Karpas-422 (cell line): ENCODE results near the gene LOXHD1. TPM values are rescaled to one million over a fixed set of nuclear protein-coding genes. Genes with fewer than 3 reads are reported as not detected.

ENCODE experiments used
- DNase-seq: peaks from one replicate; pipeline ENCODE4 v3.0.0-alpha.2; 2015
- H2AFZ ChIP-seq: fragments of 200-600 bp; sonication (generic); 2 replicates; pipeline ENCODE4 v1.6.1; 2014; ENCODE audit warnings: antibody characterized with exemption, low read length, mixed read lengths
- H3K27ac ChIP-seq: fragments of 200-600 bp; sonication (generic); 2 replicates; pipeline ENCODE4 v1.5.1; 2014; ENCODE audit warnings: mild to moderate bottlenecking, low read length, moderate library complexity
- H3K27me3 ChIP-seq: fragments of 200-600 bp; sonication (generic); 2 replicates; pipeline ENCODE4 v1.6.1; 2014; ENCODE audit warnings: low read length, mixed read lengths
- H3K36me3 ChIP-seq: fragments of 200-600 bp; sonication (generic); 2 replicates; pipeline ENCODE4 v1.6.1; 2014; ENCODE audit warnings: low read length, mixed read lengths; ENCODE audit not compliant: insufficient read depth
- H3K4me1 ChIP-seq: fragments of 200-600 bp; sonication (generic); 2 replicates; pipeline ENCODE4 v1.6.1; 2014; ENCODE audit warnings: mild to moderate bottlenecking, low read length, mixed read lengths
- H3K4me2 ChIP-seq: fragments of 200-600 bp; sonication (generic); 2 replicates; pipeline ENCODE4 v1.6.1; 2014; ENCODE audit warnings: low read length, low read depth, mild to moderate bottlenecking; ENCODE audit not compliant: poor library complexity, severe bottlenecking
- H3K4me3 ChIP-seq: fragments of 200-600 bp; sonication (generic); 2 replicates; pipeline ENCODE4 v1.5.1; 2014; ENCODE audit warnings: mild to moderate bottlenecking, antibody characterized with exemption, low read length, mixed read lengths
- H3K79me2 ChIP-seq: fragments of 200-600 bp; sonication (generic); 2 replicates; pipeline ENCODE4 v1.6.1; 2014; ENCODE audit warnings: mild to moderate bottlenecking, low read length, mixed read lengths
- H3K9ac ChIP-seq: fragments of 200-600 bp; sonication (generic); 2 replicates; pipeline ENCODE4 v1.6.0; 2014; ENCODE audit warnings: low read length
- H3K9me2 ChIP-seq: fragments of 200-600 bp; sonication (generic), shearing (Covaris generic); replicated peaks from 2 replicates; pipeline ENCODE4 v1.6.0; 2014; ENCODE audit warnings: mild to moderate bottlenecking, low read length, moderate library complexity; ENCODE audit not compliant: insufficient read depth
- H3K9me3 ChIP-seq: fragments of 300-700, 200-600 bp; sonication (generic); 2 replicates; pipeline ENCODE4 v1.6.1; 2014; ENCODE audit warnings: low read length, mixed read lengths
- H4K20me1 ChIP-seq: fragments of 200-600 bp; sonication (generic); 2 replicates; pipeline ENCODE4 v1.6.1; 2014; ENCODE audit warnings: mild to moderate bottlenecking, antibody characterized with exemption, low read length, low read depth; ENCODE audit not compliant: insufficient read depth
- total RNA-seq: library from RNA; depleted of rRNA; stranded (reverse); fragments of >200 nt; shearing (Covaris generic); gene quantifications from 2 replicates; pipeline ENCODE4 v1.2.3, GENCODE V29; 2014; ENCODE audit warnings: low replicate concordance

LOXHD1 gene
- total RNA-seq, 1 experiment from 2014 or later = not detected

- DNase-seq = no peak
- H3K9ac ChIP-seq = no peak overlapping the region
- H3K36me3 ChIP-seq = no peaks in the 10 kb centered on the region
- H4K20me1 ChIP-seq = no peaks in the 10 kb centered on the region
- no peaks in the 10 kb centered on the region for H3K9me2 ChIP-seq
- H3K4me1 ChIP-seq = no peaks in the 10 kb centered on the region
- H3K4me2 ChIP-seq = no peak overlapping the region
- H3K27me3 ChIP-seq = no peaks in the 10 kb centered on the region
- no peak overlapping the region for H2AFZ ChIP-seq
- H3K9me3 ChIP-seq = no peaks in the 10 kb centered on the region
- H3K4me3 ChIP-seq = no peak overlapping the region
- no peak overlapping the region for H3K27ac ChIP-seq
- H3K79me2 ChIP-seq = no peaks in the 10 kb centered on the region
Measured at GRCh38 chr18:46555213-46555612, 101.8 kb downstream of the LOXHD1 start.

- no peaks in the 10 kb centered on the region for H4K20me1 ChIP-seq
Measured at GRCh38 chr18:46554406-46555080, 102.5 kb downstream of the LOXHD1 start.

GRCh38 chr18:46550609-46551008, 106.4 kb downstream of the LOXHD1 start:
- no peaks in the 10 kb centered on the region for H3K79me2 ChIP-seq
- no peak for DNase-seq
- no peak overlapping the region for H3K9ac ChIP-seq
- no peak overlapping the region for H3K4me3 ChIP-seq
- no peaks in the 10 kb centered on the region for H3K36me3 ChIP-seq
- no peaks in the 10 kb centered on the region for H3K4me1 ChIP-seq
- H2AFZ ChIP-seq = no peak overlapping the region
- H3K27ac ChIP-seq = no peak overlapping the region
- H3K9me3 ChIP-seq = no peaks in the 10 kb centered on the region
- H3K9me2 ChIP-seq = no peaks in the 10 kb centered on the region
- H4K20me1 ChIP-seq = no peaks in the 10 kb centered on the region
- no peaks in the 10 kb centered on the region for H3K27me3 ChIP-seq
- H3K4me2 ChIP-seq = no peak overlapping the region

More at GRCh38 chr18:46554406-46555080, 102.5 kb downstream of the LOXHD1 start:
- H3K9ac ChIP-seq = no peak overlapping the region
- no peaks in the 10 kb centered on the region for H3K36me3 ChIP-seq
- H2AFZ ChIP-seq = no peak overlapping the region
- H3K79me2 ChIP-seq = no peaks in the 10 kb centered on the region
- DNase-seq = no peak
- H3K4me3 ChIP-seq = no peak overlapping the region
- no peaks in the 10 kb centered on the region for H3K27me3 ChIP-seq
- no peaks in the 10 kb centered on the region for H3K4me1 ChIP-seq
- no peaks in the 10 kb centered on the region for H3K9me2 ChIP-seq
- H3K9me3 ChIP-seq = no peaks in the 10 kb centered on the region
- no peak overlapping the region for H3K27ac ChIP-seq
- H3K4me2 ChIP-seq = no peak overlapping the region

GRCh38 chr18:46547520-46547919, 109.5 kb downstream of the LOXHD1 start:
- no peak overlapping the region for H2AFZ ChIP-seq
- H3K27me3 ChIP-seq = no peaks in the 10 kb centered on the region

GRCh38 chr18:46546111-46546640, 110.8 kb downstream of the LOXHD1 start:
- H3K27ac ChIP-seq = no peak overlapping the region
- no peak overlapping the region for H2AFZ ChIP-seq
- H3K27me3 ChIP-seq = no peaks in the 10 kb centered on the region
- no peaks in the 10 kb centered on the region for H3K36me3 ChIP-seq
- no peaks in the 10 kb centered on the region for H3K79me2 ChIP-seq
- no peaks in the 10 kb centered on the region for H3K9me3 ChIP-seq
- no peak overlapping the region for H3K4me3 ChIP-seq
- H3K9ac ChIP-seq = no peak overlapping the region
- H3K4me2 ChIP-seq = no peak overlapping the region
- H3K4me1 ChIP-seq = no peaks in the 10 kb centered on the region
- no peak for DNase-seq
- H3K9me2 ChIP-seq = no peaks in the 10 kb centered on the region
- H4K20me1 ChIP-seq = no peaks in the 10 kb centered on the region

More at GRCh38 chr18:46547520-46547919, 109.5 kb downstream of the LOXHD1 start:
- Histone ChIP-seq H3K4me1 (no peaks in the 10 kb centered on the region), H3K27ac (no peak overlapping the region), H3K4me3 (no peak overlapping the region), H3K9me2 (no peaks in the 10 kb centered on the region), H3K79me2 (no peaks in the 10 kb centered on the region), H3K36me3 (no peaks in the 10 kb centered on the region), H3K9ac (no peak overlapping the region), H4K20me1 (no peaks in the 10 kb centered on the region), H3K9me3 (no peaks in the 10 kb centered on the region), H3K4me2 (no peak overlapping the region)
- DNase-seq = no peak

- H4K20me1 ChIP-seq = no peaks in the 10 kb centered on the region
- no peak overlapping the region for H3K4me2 ChIP-seq
- H3K4me1 ChIP-seq = no peaks in the 10 kb centered on the region
- no peaks in the 10 kb centered on the region for H3K9me2 ChIP-seq
- no peak overlapping the region for H3K9ac ChIP-seq
- H3K27ac ChIP-seq = no peak overlapping the region
- H3K27me3 ChIP-seq = no peaks in the 10 kb centered on the region
- H3K79me2 ChIP-seq = no peaks in the 10 kb centered on the region
- H3K36me3 ChIP-seq = no peaks in the 10 kb centered on the region
- DNase-seq = no peak
- no peak overlapping the region for H2AFZ ChIP-seq
- no peaks in the 10 kb centered on the region for H3K9me3 ChIP-seq
- no peak overlapping the region for H3K4me3 ChIP-seq
Measured at GRCh38 chr18:46542545-46542944, 114.5 kb downstream of the LOXHD1 start.

GRCh38 chr18:46541626-46542189, 115.3 kb downstream of the LOXHD1 start:
- no peak overlapping the region for H3K27ac ChIP-seq
- no peak overlapping the region for H3K9ac ChIP-seq
- no peak overlapping the region for H3K4me2 ChIP-seq
- DNase-seq = no peak
- no peaks in the 10 kb centered on the region for H3K79me2 ChIP-seq
- H3K9me2 ChIP-seq = no peaks in the 10 kb centered on the region
- no peaks in the 10 kb centered on the region for H3K9me3 ChIP-seq
- H3K4me3 ChIP-seq = no peak overlapping the region
- no peaks in the 10 kb centered on the region for H3K27me3 ChIP-seq
- H3K4me1 ChIP-seq = no peaks in the 10 kb centered on the region
- H2AFZ ChIP-seq = no peak overlapping the region
- no peaks in the 10 kb centered on the region for H4K20me1 ChIP-seq
- H3K36me3 ChIP-seq = no peaks in the 10 kb centered on the region

- Histone ChIP-seq H3K27me3 (no peaks in the 10 kb centered on the region), H3K9me3 (no peaks in the 10 kb centered on the region), H3K4me2 (no peak overlapping the region), H3K4me3 (no peak overlapping the region), H3K27ac (no peak overlapping the region), H4K20me1 (no peaks in the 10 kb centered on the region), H3K9ac (no peak overlapping the region), H3K9me2 (no peaks in the 10 kb centered on the region), H3K4me1 (no peaks in the 10 kb centered on the region), H3K79me2 (no peaks in the 10 kb centered on the region), H2AFZ (no peak overlapping the region), H3K36me3 (no peaks in the 10 kb centered on the region)
- no peak for DNase-seq
Measured at GRCh38 chr18:46538376-46538775, 118.6 kb downstream of the LOXHD1 start.
